Measurements from ENCODE around the gene SCNN1B.

Gene SCNN1B

DNA sequence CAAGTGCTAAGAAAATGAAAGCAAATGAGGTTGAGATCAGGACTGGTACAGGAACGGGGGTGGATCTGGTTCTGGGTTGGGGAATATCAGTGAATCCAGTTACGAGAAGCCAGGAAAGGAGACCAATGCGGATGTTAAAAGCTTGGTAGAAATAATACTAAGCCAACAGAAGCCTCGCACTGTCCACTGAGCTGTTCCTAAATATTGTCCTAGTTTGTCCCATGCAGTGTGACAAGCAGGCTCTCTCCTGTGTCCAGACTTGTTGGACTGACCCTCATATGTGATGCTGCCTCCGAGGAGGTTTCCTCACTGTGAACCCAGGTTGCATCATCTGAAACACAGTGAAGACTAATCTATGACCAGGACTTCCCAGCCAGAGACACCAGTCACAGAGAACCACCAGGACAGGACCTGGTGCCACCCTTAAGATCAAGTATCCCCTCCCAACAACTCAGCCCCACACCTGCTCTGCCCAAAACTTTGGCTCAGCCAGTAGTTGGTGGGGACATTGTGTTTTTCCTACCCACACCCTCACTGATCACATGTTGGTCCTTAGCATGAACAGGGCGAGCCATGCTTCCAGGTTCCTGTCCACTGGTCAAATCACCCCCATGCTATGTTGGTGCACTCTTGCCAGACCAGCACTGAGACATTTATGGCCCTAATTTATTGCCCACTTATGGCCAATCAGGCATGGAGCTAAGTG, 32.7 kb upstream of the SCNN1B start:
- TF ChIP-seq POLR2AphosphoS5 (IDR thresholded peaks at IDR 0.05; ENCODE audit: low read depth) (no peak), GABPA (IDR thresholded peaks at IDR 0.05; ENCODE audit: low read depth) (no peak), SPI1 (IDR thresholded peaks at IDR 0.05; ENCODE audit: borderline replicate concordance, low read depth) (no peak)
- TF ChIP-seq, protein P1, sequence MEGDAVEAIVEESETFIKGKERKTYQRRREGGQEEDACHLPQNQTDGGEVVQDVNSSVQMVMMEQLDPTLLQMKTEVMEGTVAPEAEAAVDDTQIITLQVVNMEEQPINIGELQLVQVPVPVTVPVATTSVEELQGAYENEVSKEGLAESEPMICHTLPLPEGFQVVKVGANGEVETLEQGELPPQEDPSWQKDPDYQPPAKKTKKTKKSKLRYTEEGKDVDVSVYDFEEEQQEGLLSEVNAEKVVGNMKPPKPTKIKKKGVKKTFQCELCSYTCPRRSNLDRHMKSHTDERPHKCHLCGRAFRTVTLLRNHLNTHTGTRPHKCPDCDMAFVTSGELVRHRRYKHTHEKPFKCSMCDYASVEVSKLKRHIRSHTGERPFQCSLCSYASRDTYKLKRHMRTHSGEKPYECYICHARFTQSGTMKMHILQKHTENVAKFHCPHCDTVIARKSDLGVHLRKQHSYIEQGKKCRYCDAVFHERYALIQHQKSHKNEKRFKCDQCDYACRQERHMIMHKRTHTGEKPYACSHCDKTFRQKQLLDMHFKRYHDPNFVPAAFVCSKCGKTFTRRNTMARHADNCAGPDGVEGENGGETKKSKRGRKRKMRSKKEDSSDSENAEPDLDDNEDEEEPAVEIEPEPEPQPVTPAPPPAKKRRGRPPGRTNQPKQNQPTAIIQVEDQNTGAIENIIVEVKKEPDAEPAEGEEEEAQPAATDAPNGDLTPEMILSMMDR (IDR thresholded peaks at IDR 0.05; ENCODE audit: insufficient read depth, low read length) = no peak
- TF ChIP-seq, protein P2, sequence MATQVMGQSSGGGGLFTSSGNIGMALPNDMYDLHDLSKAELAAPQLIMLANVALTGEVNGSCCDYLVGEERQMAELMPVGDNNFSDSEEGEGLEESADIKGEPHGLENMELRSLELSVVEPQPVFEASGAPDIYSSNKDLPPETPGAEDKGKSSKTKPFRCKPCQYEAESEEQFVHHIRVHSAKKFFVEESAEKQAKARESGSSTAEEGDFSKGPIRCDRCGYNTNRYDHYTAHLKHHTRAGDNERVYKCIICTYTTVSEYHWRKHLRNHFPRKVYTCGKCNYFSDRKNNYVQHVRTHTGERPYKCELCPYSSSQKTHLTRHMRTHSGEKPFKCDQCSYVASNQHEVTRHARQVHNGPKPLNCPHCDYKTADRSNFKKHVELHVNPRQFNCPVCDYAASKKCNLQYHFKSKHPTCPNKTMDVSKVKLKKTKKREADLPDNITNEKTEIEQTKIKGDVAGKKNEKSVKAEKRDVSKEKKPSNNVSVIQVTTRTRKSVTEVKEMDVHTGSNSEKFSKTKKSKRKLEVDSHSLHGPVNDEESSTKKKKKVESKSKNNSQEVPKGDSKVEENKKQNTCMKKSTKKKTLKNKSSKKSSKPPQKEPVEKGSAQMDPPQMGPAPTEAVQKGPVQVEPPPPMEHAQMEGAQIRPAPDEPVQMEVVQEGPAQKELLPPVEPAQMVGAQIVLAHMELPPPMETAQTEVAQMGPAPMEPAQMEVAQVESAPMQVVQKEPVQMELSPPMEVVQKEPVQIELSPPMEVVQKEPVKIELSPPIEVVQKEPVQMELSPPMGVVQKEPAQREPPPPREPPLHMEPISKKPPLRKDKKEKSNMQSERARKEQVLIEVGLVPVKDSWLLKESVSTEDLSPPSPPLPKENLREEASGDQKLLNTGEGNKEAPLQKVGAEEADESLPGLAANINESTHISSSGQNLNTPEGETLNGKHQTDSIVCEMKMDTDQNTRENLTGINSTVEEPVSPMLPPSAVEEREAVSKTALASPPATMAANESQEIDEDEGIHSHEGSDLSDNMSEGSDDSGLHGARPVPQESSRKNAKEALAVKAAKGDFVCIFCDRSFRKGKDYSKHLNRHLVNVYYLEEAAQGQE (IDR thresholded peaks at IDR 0.05; ENCODE audit: insufficient replicate concordance, low read depth) = no peak
- Histone ChIP-seq H3K27me3 (ENCODE audit: insufficient read depth, poor library complexity, severe bottlenecking) (no peaks in the 10 kb centered on the region), H3K27ac (replicated peaks) (no peak overlapping the region), H3K4me3 (replicated peaks; ENCODE audit: insufficient read depth, low read length) (no peak overlapping the region)
- DNase-seq (ENCODE audit: low read depth in 1 of 2, low spot score in 1 of 2) = no peak

DNA sequence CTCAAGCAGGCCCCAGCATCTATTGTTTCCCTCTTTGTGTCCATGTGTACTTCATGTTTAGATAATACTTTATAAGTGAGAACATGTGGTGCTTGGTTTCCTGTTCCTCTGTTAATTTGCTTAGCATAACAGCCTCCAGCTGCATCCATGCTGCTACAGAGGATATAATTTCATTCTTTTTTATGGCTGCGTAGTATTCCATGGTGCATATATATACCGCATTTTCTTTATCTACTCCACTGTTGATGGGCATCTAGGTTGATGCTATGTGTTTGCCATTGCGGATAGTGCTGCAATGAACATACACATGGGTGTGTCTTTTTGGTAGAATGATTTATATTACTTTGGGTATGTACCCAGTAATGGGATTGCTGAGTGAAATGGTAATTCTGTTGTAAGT, 31.4 kb upstream of the SCNN1B start:
- no peak overlapping the region for H3K27ac ChIP-seq (replicated peaks)
- TF ChIP-seq, protein P1 (IDR thresholded peaks at IDR 0.05; ENCODE audit: insufficient read depth, low read length) = no peak
- TF ChIP-seq, protein P2 (IDR thresholded peaks at IDR 0.05; ENCODE audit: insufficient replicate concordance, low read depth) = no peak
- no peak for TF ChIP-seq SPI1 (IDR thresholded peaks at IDR 0.05; ENCODE audit: borderline replicate concordance, low read depth)
- no peak for TF ChIP-seq GABPA (IDR thresholded peaks at IDR 0.05; ENCODE audit: low read depth)
- no peak for TF ChIP-seq POLR2AphosphoS5 (IDR thresholded peaks at IDR 0.05; ENCODE audit: low read depth)
- no peak for DNase-seq (ENCODE audit: low read depth in 1 of 2, low spot score in 1 of 2)

DNA sequence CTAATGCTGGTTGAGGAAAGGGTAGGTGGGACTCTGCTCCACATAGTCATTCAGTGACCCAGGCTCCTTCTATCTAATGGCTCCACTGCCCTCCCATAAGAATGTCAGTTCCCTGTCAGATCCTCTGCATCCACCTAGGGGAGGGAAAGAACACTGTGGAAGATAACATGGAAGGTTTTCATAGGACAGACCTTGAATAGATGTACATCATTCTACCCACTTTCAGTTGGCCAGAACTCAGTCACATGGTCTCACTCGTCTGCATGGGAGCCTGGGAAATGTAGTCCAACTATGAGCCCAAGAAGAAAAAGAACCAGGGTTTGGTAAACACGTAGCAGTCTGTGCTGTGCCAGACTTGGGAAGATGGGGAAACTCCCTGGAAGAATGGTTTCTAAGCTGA, 27.1 kb upstream of the SCNN1B start:
- Histone ChIP-seq H3K4me3 (replicated peaks; ENCODE audit: insufficient read depth, low read length) (no peak overlapping the region), H3K27me3 (ENCODE audit: insufficient read depth, poor library complexity, severe bottlenecking) (peaks cover 2% of the 10 kb centered on the region), H3K27ac (replicated peaks) (no peak overlapping the region)
- DNase-seq (ENCODE audit: low read depth in 1 of 2, low spot score in 1 of 2) = no peak
- TF ChIP-seq POLR2AphosphoS5 (IDR thresholded peaks at IDR 0.05; ENCODE audit: low read depth) = no peak
- TF ChIP-seq, protein P1 (IDR thresholded peaks at IDR 0.05; ENCODE audit: insufficient read depth, low read length) = no peak
- TF ChIP-seq, protein P2 (IDR thresholded peaks at IDR 0.05; ENCODE audit: insufficient replicate concordance, low read depth) = no peak
- no peak for TF ChIP-seq GABPA (IDR thresholded peaks at IDR 0.05; ENCODE audit: low read depth)
- TF ChIP-seq SPI1 (IDR thresholded peaks at IDR 0.05; ENCODE audit: borderline replicate concordance, low read depth) = no peak

More for the DNA sequence above, 31.4 kb upstream of the SCNN1B start:
- Histone ChIP-seq H3K27me3 (ENCODE audit: insufficient read depth, poor library complexity, severe bottlenecking) (no peaks in the 10 kb centered on the region), H3K4me3 (replicated peaks; ENCODE audit: insufficient read depth, low read length) (no peak overlapping the region)
